Urinary bladder (tissue), 4 donors: Measurements from ENCODE around the gene B3GALNT1. TPM values are rescaled to one million over a fixed set of nuclear protein-coding genes. Genes with fewer than 3 reads are reported as not detected.

Experiments
- DNase-seq: peaks from one replicate; pipeline ENCODE4 v3.0.0-alpha.2; 2015; ENCODE audit errors: extremely low spot score
- H3K27ac ChIP-seq: one replicate; pipeline ENCODE4 v1.5.1; 2013; ENCODE audit warnings: low read depth, mild to moderate bottlenecking, moderate library complexity
- H3K36me3 ChIP-seq: one replicate; pipeline ENCODE4 v1.6.1; 2013; ENCODE audit warnings: mild to moderate bottlenecking, moderate library complexity; ENCODE audit not compliant: insufficient read depth
- H3K4me1 ChIP-seq: one replicate; pipeline ENCODE4 v1.6.1; 2013; ENCODE audit warnings: mild to moderate bottlenecking, moderate library complexity; ENCODE audit not compliant: insufficient read depth
- H3K4me3 ChIP-seq: one replicate; pipeline ENCODE4 v1.5.1; 2013; ENCODE audit warnings: low read depth, low read length
- WGBS: extraction: QIAGEN DNeasy Blood & Tissue Kit; methylation state at CpG from one replicate; pipeline ENCODE4 v1.1.7; 2013; 5-methylcytosine and 5-hydroxymethylcytosine counted together
- polyA plus RNA-seq: library from polyadenylated mRNA; stranded (reverse); fragments of 200-250 nt; gene quantifications from one replicate; pipeline ENCODE4 v1.2.3, GENCODE V29; 2013
- total RNA-seq: library from RNA; depleted of rRNA; stranded (reverse); fragments of >200 nt; gene quantifications from one replicate; pipeline ENCODE4 v1.2.3, GENCODE V29; 2014
- donor health status: healthy with polysubstance abuse.
- donor health status: healthy.

B3GALNT1 gene
- total and polyA plus RNA-seq, 2 donors = 10.7 to 37.5 TPM

DNA sequence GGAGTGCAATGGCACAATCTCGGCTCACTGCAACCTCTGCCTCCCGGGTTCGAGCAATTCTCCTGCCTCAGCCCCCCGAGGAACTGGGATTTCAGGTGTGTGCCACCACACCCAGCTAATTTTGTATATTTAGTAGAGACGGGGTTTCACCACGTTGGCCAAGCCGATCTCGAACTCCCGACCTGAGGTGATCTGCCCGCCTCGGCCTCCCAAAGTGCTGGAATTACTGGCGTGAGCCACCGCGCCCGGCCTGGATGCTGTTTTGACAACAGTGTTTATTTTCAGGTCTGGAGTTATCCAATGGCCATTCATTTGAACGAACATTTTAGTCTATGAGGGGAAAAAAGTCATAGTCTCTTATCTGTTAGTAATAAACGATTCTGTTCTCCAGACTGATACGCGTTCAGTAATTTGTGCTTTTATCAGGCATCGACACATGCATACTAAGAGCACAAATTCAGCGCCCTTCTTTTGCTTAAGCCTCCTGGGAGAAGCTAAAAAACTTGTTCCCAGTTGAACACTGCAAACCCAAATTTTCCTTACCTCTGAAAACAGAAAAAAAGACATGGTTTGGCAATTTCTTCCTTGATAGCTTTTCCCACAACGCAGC, 1.3 kb downstream of the B3GALNT1 start:
- 81% methylated on average over 22 of the region's 22 CpGs for WGBS
- H3K36me3 ChIP-seq = no peaks in the 10 kb centered on the region
- H3K4me3 ChIP-seq = peak overlapping the region; percentile 59
- no peak overlapping the region for H3K27ac ChIP-seq
- peaks cover 2% of the 10 kb centered on the region for H3K4me1 ChIP-seq
- DNase-seq = no peak

DNA sequence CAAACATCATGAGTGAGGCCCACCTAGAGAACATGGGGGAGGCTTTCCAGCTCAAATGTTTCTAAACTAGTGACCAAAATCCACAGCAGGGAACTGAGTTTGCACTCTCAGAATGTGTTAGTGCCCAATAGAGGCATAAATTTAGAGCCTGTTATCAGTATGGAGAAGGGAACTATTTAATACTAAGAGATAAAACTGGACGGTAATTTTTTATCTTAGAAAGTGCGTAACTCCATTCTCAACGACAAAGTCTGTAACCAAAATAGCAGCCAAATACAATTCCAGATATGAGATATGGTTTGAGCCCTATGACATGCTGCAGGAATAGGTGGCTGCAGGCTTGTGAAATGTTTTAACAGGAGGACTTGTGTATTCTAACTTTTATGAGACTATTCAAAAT, 3.5 kb downstream of the B3GALNT1 start:
- WGBS = 45% methylated on average over 3 of the region's 3 CpGs
- no peak for DNase-seq
- no peak overlapping the region for H3K27ac ChIP-seq

DNA sequence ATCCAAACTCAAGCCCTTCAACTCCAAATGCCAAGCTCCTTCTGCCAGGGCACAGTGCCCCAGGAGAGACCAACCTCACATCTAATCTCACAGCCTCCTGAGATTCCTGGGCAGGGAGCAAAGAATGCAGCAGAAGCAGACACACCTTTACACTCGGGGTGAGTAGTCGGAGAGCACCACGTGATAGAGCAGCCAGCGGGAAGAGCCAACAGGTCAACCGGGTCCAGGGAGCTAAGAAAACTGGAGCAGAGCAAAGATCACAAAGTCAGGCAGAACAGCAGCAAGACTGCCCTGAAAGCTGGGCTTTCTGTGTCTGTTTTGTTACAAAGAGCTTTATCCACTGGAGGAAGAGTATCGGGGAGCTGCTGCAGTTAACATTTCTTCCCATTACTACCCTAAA, 4.2 kb downstream of the B3GALNT1 start:
- 83% methylated on average over 6 of the region's 6 CpGs for WGBS
- H3K4me1 ChIP-seq = peaks cover 2% of the 10 kb centered on the region
- peaks cover 3% of the 10 kb centered on the region for H3K36me3 ChIP-seq
- no peak for DNase-seq
- no peak overlapping the region for H3K4me3 ChIP-seq
- no peak overlapping the region for H3K27ac ChIP-seq

More for the DNA sequence above, 3.5 kb downstream of the B3GALNT1 start:
- Histone ChIP-seq H3K36me3 (peaks cover 3% of the 10 kb centered on the region), H3K4me1 (peaks cover 2% of the 10 kb centered on the region), H3K4me3 (no peak overlapping the region)

DNA sequence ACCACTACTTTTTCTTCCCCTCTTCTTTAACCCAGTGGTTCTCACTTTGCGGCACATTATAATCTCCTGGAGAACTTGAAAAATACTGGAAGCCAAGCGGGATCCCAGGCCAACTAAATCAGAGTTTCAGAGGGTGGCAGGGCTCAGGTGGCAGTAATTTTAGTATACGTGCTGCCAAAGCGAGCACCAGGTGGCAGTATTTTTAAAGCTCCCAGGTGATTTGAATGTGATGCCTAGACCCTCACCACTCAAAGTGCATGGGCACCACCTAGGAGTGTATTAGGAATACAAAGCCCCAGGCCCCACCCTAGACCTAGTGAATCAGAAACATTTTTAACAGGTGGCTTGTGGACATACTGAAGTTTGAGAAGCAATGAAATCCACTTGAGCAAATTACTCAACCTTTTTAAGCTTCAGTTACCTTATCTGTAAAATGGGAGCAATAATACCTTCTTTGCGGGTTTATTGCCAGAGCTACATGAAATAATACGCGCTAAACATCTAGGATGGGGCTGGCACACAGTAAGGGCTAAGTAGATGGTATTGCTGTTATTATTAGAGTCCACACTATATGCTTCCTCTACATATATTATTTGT, 8.3 kb downstream of the B3GALNT1 start:
- H3K27ac ChIP-seq = no peak overlapping the region
- DNase-seq = no peak
- peaks cover 3% of the 10 kb centered on the region for H3K36me3 ChIP-seq
- no peak overlapping the region for H3K4me3 ChIP-seq
- 84% methylated on average over 7 of the region's 7 CpGs for WGBS
- peaks cover 2% of the 10 kb centered on the region for H3K4me1 ChIP-seq

DNA sequence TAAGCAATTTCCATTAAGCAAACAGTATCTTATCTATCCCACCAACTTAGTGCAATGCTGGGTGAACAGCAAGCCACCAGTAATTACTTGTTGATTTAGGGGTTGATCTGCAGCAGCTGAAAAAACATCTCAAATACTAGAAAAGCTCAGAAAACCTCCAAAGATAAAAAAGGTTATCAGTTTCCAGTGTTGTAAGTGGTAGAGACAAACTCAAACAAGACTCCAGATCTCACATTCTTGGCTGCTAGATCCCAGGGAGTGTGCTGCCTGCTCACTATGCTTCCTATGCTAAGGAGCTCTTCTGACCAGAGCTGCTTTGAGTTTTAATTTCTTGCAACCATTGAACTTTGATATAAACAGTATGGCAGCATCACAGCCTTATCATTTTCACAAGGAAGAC, 11.3 kb downstream of the B3GALNT1 start:
- Histone ChIP-seq H3K27ac (no peak overlapping the region), H3K36me3 (peaks cover 4% of the 10 kb centered on the region), H3K4me3 (no peak overlapping the region), H3K4me1 (no peaks in the 10 kb centered on the region)
- no peak for DNase-seq

DNA sequence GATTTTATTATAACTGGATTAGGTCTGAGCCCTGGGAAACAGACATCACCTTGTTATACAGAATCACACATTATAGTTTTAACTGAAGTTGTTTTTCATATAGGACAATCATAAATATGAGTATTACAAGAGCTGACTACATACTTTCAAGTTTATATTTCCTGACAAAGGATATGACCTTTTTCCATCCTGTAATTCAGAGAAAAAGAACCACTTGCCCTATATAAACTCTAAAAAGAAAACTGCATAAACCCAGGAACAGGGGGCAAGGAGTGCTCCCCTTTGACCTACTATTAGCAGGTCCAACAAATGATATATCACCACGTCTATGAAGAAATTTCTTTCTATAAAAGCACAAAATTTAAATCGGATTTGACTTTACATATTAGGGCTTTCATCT, 20.9 kb downstream of the B3GALNT1 start:
- H3K36me3 ChIP-seq = peaks cover 8% of the 10 kb centered on the region
- DNase-seq = no peak
- no peak overlapping the region for H3K4me3 ChIP-seq
- no peak overlapping the region for H3K27ac ChIP-seq
- WGBS = 85% methylated on average over 2 of the region's 2 CpGs
- H3K4me1 ChIP-seq = no peaks in the 10 kb centered on the region

DNA sequence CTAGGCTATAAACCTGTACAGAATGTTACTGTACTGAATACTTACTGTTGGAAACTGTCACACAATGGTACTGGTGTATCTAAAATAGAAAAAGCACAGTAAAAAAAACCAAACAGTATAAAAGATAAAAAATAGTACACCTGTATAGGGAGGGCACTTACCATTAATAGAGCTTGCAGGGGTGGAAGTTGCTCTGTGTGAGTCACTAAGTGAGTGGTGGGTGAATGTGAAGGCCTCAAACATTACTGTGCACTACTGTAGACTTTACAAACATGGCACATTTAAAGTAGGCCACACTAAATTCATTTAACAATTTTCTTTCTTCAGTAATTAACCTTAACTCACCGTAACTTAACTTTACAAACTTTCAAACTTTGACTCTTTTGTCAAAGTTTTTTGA, 22.0 kb downstream of the B3GALNT1 start:
- no peak for DNase-seq
- peaks cover 8% of the 10 kb centered on the region for H3K36me3 ChIP-seq
- 95% methylated on average over 1 of the region's 1 CpG for WGBS
- no peak overlapping the region for H3K27ac ChIP-seq
- H3K4me3 ChIP-seq = no peak overlapping the region
- H3K4me1 ChIP-seq = no peaks in the 10 kb centered on the region

DNA sequence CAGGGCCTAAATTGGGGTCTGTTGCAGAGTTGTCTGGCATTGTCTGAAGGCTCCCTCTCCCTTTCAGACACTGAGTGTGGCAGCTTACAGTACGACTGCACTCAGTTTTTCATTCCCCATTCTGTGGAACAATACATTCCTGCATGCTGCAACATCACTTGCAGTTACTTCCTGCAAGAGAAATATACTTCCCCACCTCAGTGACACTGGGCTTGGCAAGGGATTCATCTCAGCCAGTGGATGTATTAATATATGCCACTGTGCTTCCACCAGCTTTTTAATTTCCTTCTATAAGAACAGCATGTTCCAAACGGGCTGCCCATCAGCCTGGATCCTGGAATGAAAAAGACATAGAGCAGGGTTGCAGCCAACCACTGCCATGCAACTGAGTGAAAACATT, 23.1 kb downstream of the B3GALNT1 start:
- 54% methylated on average over 2 of the region's 2 CpGs for WGBS
- no peak for DNase-seq
- Histone ChIP-seq H3K4me1 (no peaks in the 10 kb centered on the region), H3K4me3 (no peak overlapping the region), H3K36me3 (peaks cover 8% of the 10 kb centered on the region), H3K27ac (no peak overlapping the region)

DNA sequence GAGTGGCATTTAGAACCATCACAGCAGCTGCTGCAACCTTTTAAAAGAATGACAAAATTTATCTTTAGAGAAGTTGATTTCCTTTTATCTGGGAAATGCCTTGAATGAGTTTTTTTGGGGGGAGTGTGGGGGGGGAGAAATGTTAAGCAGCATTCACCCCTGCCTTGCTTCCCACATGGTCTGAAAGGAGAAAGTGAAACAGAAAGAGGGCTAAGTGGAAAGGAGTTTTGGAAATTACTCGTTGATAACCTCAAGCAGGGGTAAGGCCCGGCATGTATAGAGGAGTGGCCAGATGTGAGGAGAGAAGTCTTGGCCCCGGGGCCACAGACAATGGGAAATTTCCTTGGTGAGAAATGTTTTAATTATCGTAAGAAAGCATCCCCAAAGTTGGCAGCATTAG, 23.5 kb downstream of the B3GALNT1 start:
- Histone ChIP-seq H3K27ac (no peak overlapping the region), H3K4me1 (no peaks in the 10 kb centered on the region), H3K36me3 (peaks cover 8% of the 10 kb centered on the region), H3K4me3 (no peak overlapping the region)
- no peak for DNase-seq
- WGBS = 74% methylated on average over 4 of the region's 4 CpGs

DNA sequence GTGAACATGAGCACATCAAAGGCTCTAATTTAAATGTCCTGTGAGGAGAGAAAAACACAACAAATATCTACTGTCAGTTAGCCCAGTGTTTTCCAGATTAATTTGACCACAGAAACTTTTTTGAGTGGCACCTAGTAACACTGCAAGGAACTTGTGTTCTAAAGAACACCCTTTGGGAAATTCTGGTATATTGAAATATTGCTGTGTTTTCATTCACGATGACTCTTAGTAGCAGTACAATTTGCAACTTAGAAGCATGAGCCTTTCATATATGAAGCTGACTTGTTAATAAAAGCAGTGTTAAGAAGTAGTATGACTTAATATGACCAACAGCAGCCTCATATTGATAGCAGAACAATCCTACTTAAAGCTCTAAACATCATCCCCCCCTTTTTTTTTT, 32.0 kb downstream of the B3GALNT1 start:
- H3K36me3 ChIP-seq = peaks cover 2% of the 10 kb centered on the region
- WGBS = 99% methylated on average over 1 of the region's 1 CpG

DNA sequence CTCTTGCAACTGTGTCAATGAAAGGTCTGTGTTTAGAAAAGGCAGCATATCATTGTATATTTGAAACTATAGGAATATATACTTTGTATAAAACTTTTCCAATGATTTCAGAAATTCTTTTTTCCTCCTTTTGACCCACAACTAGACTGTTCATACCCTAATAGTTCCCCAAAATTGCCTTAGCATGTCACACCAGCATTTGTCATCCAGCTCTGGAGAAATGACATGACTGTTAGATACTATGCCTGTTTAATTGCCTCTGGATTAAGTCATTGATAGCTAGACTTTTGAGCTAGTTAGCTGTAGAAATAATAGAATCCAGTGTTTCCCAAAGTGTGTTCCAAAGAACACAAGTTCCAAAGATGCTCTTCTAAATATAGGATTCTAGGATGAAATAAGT, 32.4 kb downstream of the B3GALNT1 start:
- H3K4me3 ChIP-seq = no peak overlapping the region
- H3K36me3 ChIP-seq = peaks cover 2% of the 10 kb centered on the region
- H3K27ac ChIP-seq = no peak overlapping the region
- DNase-seq = no peak
- H3K4me1 ChIP-seq = no peaks in the 10 kb centered on the region

More for the DNA sequence above, 32.0 kb downstream of the B3GALNT1 start:
- H3K27ac ChIP-seq = no peak overlapping the region
- H3K4me1 ChIP-seq = no peaks in the 10 kb centered on the region
- no peak for DNase-seq
- no peak overlapping the region for H3K4me3 ChIP-seq

DNA sequence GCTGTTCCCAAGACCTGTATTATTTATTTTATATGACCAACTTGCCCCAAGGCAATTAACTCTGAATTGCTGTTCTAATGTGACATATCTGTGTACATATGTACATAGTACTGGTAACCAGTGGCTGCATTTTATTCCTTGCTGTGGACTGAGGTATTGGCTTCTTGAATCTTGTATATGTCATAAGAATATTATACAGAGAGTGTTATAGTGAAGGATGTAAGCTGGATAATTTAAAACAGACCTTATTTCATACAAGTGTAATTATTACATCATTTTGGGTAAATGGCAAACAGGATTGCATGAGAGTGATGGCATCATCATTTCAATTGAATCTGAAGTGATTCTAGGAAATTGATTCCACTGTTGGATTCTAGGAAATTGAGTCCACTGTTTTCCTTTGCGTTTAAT, 32.9 kb downstream of the B3GALNT1 start:
- no peak overlapping the region for H3K27ac ChIP-seq
- no peaks in the 10 kb centered on the region for H3K4me1 ChIP-seq
- 93% methylated on average over 1 of the region's 1 CpG for WGBS
- DNase-seq = no peak
- peaks cover 2% of the 10 kb centered on the region for H3K36me3 ChIP-seq
- H3K4me3 ChIP-seq = no peak overlapping the region

DNA sequence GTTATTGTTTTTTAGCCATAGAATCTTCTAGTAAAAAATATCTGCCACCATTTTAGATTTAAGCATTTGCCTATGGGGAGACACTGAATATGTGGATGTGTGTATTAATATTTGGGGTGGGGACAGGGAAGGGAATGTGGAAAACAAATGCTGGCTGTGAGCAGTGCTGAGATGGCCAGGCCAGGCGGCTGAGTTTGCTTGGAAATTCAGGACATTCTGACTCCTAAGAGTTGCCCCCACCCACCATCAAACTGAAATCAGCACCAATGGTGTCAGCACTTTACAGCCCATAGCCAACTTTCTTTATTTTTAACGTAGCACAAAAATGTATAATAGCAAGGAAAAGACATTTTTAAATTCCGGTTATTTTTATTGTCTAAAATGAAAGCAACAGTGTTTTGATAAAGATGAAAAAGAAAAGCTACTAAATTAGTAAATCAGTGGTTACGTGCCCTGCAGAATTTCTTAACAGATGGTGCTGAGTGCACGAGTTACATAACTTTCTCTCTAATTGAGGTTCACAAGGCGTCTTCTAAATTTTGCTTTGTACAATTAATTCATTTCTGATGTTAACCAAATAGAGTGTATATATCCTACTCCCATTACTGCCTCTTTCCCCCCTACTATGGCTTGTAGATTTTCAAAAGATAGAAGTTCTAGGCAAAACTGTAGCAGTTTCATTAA, 34.0 kb downstream of the B3GALNT1 start:
- Histone ChIP-seq H3K27ac (no peak overlapping the region), H3K4me1 (no peaks in the 10 kb centered on the region), H3K4me3 (no peak overlapping the region), H3K36me3 (peaks cover 2% of the 10 kb centered on the region)
- DNase-seq = no peak
- WGBS = 75% methylated on average over 6 of the region's 6 CpGs

DNA sequence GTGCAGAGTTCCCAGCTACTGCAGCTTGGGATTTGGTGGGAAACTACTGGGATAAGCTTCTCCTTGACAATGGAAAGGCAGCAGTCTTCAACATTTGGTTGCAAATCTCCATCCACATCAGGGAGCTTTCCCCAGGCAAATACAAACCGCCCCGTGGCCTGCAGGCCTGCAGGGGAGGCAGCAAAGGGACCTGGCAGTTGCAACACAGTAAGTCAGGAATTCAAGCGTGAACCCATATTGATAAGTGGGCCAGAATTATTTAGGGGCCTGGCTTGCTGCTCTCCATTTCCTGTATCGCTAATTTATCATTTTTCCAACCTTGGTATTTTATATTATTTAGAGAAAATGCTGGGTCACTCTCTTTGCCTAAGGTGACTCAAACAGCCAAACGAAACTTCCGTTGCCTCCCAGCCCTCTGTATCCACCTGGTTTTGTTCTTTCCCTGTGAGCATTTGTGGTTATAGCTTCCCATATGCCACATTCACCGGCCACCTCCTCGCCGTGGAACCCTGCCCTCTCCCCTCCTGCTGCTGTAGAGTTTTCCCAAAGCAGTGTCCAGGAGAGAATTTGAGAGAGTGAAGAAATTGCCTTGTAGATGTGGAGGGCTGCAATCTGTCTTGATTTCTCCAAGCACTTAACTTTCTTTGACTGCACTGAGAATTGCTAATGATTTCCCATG, 34.8 kb downstream of the B3GALNT1 start:
- WGBS = 87% methylated on average over 9 of the region's 9 CpGs
- DNase-seq = no peak
- peaks cover 2% of the 10 kb centered on the region for H3K36me3 ChIP-seq
- no peaks in the 10 kb centered on the region for H3K4me1 ChIP-seq
- no peak overlapping the region for H3K27ac ChIP-seq
- H3K4me3 ChIP-seq = no peak overlapping the region
